Measurements from ENCODE around the gene ADCY10.

- TF ChIP-seq POLR2A (conservative IDR thresholded peaks at IDR 0.05) (no peak), NCOR1 (IDR thresholded peaks at IDR 0.05) (no peak), DLX4 (CRISPR knock-in tag; IDR thresholded peaks at IDR 0.05) (no peak), CTCF (IDR thresholded peaks at IDR 0.05 in 2 of 3, conservative IDR thresholded peaks at IDR 0.05 in 1 of 3; ENCODE audit: insufficient read depth in 2 of 3, low read depth in 1 of 3, low read length in 3 of 3) (no peak), SP1 (CRISPR knock-in tag; IDR thresholded peaks at IDR 0.05) (no peak), ZFP91 (CRISPR knock-in tag; IDR thresholded peaks at IDR 0.05) (no peak), TCF7L2 (IDR thresholded peaks at IDR 0.05; ENCODE audit: low read depth, low read length) (no peak), ADNP (tag; IDR thresholded peaks at IDR 0.05) (no peak)
Observed at GRCh38 chr1:167798952-167799351, 115.0 kb downstream of the ADCY10 start.
